T-helper 2 cell treated with Interferon-gamma antibody and Interleukin-4, amounts not matched to agents 5 μg/mL and 100 μg/mL, for 36 hours (primary cell): ENCODE results near the gene ADCY6.

ENCODE experiments used
- DNase-seq: peaks from one replicate; pipeline ENCODE4 v3.0.0; 2021; ENCODE audit warnings: low spot score
- H3K27ac Mint-ChIP-seq: one replicate; pipeline ENCODE4 v1.8.0; 2021; ENCODE audit warnings: mild to moderate bottlenecking, mixed read lengths
- H3K27me3 Mint-ChIP-seq: one replicate; pipeline ENCODE4 v1.8.0; 2021; ENCODE audit warnings: low read depth, mixed read lengths
- H3K36me3 Mint-ChIP-seq: one replicate; pipeline ENCODE4 v1.8.0; 2021; ENCODE audit warnings: low read depth, mixed read lengths
- H3K4me1 Mint-ChIP-seq: one replicate; pipeline ENCODE4 v1.8.0; 2021; ENCODE audit warnings: low read depth, mixed read lengths
- H3K4me3 Mint-ChIP-seq: one replicate; pipeline ENCODE4 v1.8.0; 2022; ENCODE audit warnings: mild to moderate bottlenecking, moderate library complexity, mixed read lengths
- H3K9me3 Mint-ChIP-seq: one replicate; pipeline ENCODE4 v1.8.0; 2021; ENCODE audit warnings: mixed read lengths

The ADCY6 gene

GRCh38 chr12:48788854-48789775, at the start of gene ADCY6:
Gene ADCY6, minus strand, starts transcription at chr12:48789089. Its CDS starts 5,655 bp downstream, at chr12:48783434.
- Mint-ChIP-seq H3K9me3 (no peaks in the 10 kb centered on the region), H3K4me3 (peak within 1 kb of the TSS; percentile 58), H3K27me3 (peaks cover 59% of the 10 kb centered on the region), H3K27ac (no peak within 1 kb of the TSS), H3K4me1 (peaks cover 3% of the 10 kb centered on the region), H3K36me3 (no peaks in the 10 kb centered on the region)
- no peak for DNase-seq

- no peak overlapping the region for H3K27ac Mint-ChIP-seq
- peaks cover 55% of the 10 kb centered on the region for H3K36me3 Mint-ChIP-seq
Measured at GRCh38 chr12:48838048-48838447, 49.2 kb upstream of the ADCY6 start.

GRCh38 chr12:48832321-48833060, 43.6 kb upstream of the ADCY6 start:
- Mint-ChIP-seq H3K36me3 (peaks cover 65% of the 10 kb centered on the region), H3K4me3 (no peak overlapping the region), H3K9me3 (no peaks in the 10 kb centered on the region), H3K27ac (peak overlapping the region; percentile 31), H3K27me3 (no peaks in the 10 kb centered on the region), H3K4me1 (no peaks in the 10 kb centered on the region)
- no peak for DNase-seq

More at GRCh38 chr12:48838048-48838447, 49.2 kb upstream of the ADCY6 start:
- Mint-ChIP-seq H3K4me3 (no peak overlapping the region), H3K27me3 (no peaks in the 10 kb centered on the region), H3K4me1 (no peaks in the 10 kb centered on the region), H3K9me3 (no peaks in the 10 kb centered on the region)
- DNase-seq: no peak

GRCh38 chr12:48831257-48831656, 42.4 kb upstream of the ADCY6 start:
- DNase-seq: no peak
- Mint-ChIP-seq H3K4me3 (no peak overlapping the region), H3K9me3 (no peaks in the 10 kb centered on the region), H3K27me3 (no peaks in the 10 kb centered on the region), H3K27ac (no peak overlapping the region), H3K36me3 (peaks cover 53% of the 10 kb centered on the region), H3K4me1 (no peaks in the 10 kb centered on the region)

GRCh38 chr12:48828841-48829575, 40.1 kb upstream of the ADCY6 start:
- peaks cover 43% of the 10 kb centered on the region for H3K36me3 Mint-ChIP-seq
- no peaks in the 10 kb centered on the region for H3K9me3 Mint-ChIP-seq
- H3K27ac Mint-ChIP-seq: no peak overlapping the region
- H3K4me1 Mint-ChIP-seq: no peaks in the 10 kb centered on the region
- DNase-seq: no peak
- no peaks in the 10 kb centered on the region for H3K27me3 Mint-ChIP-seq
- H3K4me3 Mint-ChIP-seq: no peak overlapping the region

- no peak overlapping the region for H3K4me3 Mint-ChIP-seq
Measured at GRCh38 chr12:48828293-48828692, 39.4 kb upstream of the ADCY6 start.

GRCh38 chr12:48827513-48828096, 38.7 kb upstream of the ADCY6 start:
- Mint-ChIP-seq H3K4me1 (no peaks in the 10 kb centered on the region), H3K36me3 (peaks cover 34% of the 10 kb centered on the region), H3K27ac (no peak overlapping the region)

More at GRCh38 chr12:48828293-48828692, 39.4 kb upstream of the ADCY6 start:
- Mint-ChIP-seq H3K4me1 (no peaks in the 10 kb centered on the region), H3K36me3 (peaks cover 36% of the 10 kb centered on the region), H3K27ac (no peak overlapping the region), H3K9me3 (no peaks in the 10 kb centered on the region), H3K27me3 (no peaks in the 10 kb centered on the region)
- no peak for DNase-seq

GRCh38 chr12:48827026-48827425, 38.1 kb upstream of the ADCY6 start:
- no peaks in the 10 kb centered on the region for H3K9me3 Mint-ChIP-seq
- H3K4me3 Mint-ChIP-seq: no peak overlapping the region
- no peaks in the 10 kb centered on the region for H3K4me1 Mint-ChIP-seq
- H3K27ac Mint-ChIP-seq: no peak overlapping the region
- DNase-seq: no peak
- H3K27me3 Mint-ChIP-seq: no peaks in the 10 kb centered on the region
- H3K36me3 Mint-ChIP-seq: peaks cover 29% of the 10 kb centered on the region

More at GRCh38 chr12:48827513-48828096, 38.7 kb upstream of the ADCY6 start:
- H3K9me3 Mint-ChIP-seq: no peaks in the 10 kb centered on the region
- DNase-seq: no peak
- no peaks in the 10 kb centered on the region for H3K27me3 Mint-ChIP-seq
- no peak overlapping the region for H3K4me3 Mint-ChIP-seq

- Mint-ChIP-seq H3K4me1 (no peaks in the 10 kb centered on the region), H3K4me3 (no peak overlapping the region), H3K9me3 (no peaks in the 10 kb centered on the region), H3K36me3 (peaks cover 25% of the 10 kb centered on the region), H3K27me3 (no peaks in the 10 kb centered on the region), H3K27ac (no peak overlapping the region)
- DNase-seq: no peak
Measured at GRCh38 chr12:48826209-48826855, 37.4 kb upstream of the ADCY6 start.

- no peaks in the 10 kb centered on the region for H3K9me3 Mint-ChIP-seq
- no peak overlapping the region for H3K4me3 Mint-ChIP-seq
- peaks cover 6% of the 10 kb centered on the region for H3K27me3 Mint-ChIP-seq
- H3K36me3 Mint-ChIP-seq: peaks cover 12% of the 10 kb centered on the region
- H3K27ac Mint-ChIP-seq: no peak overlapping the region
- no peak for DNase-seq
- H3K4me1 Mint-ChIP-seq: no peaks in the 10 kb centered on the region
Measured at GRCh38 chr12:48824905-48825304, 36.0 kb upstream of the ADCY6 start.

- Mint-ChIP-seq H3K27me3 (peaks cover 11% of the 10 kb centered on the region), H3K4me1 (no peaks in the 10 kb centered on the region), H3K4me3 (no peak overlapping the region), H3K27ac (no peak overlapping the region), H3K9me3 (no peaks in the 10 kb centered on the region), H3K36me3 (peaks cover 6% of the 10 kb centered on the region)
- no peak for DNase-seq
Measured at GRCh38 chr12:48824112-48824511, 35.2 kb upstream of the ADCY6 start.

- DNase-seq: no peak
- Mint-ChIP-seq H3K27ac (no peak overlapping the region), H3K4me3 (no peak overlapping the region), H3K27me3 (peaks cover 15% of the 10 kb centered on the region), H3K9me3 (no peaks in the 10 kb centered on the region), H3K4me1 (peaks cover 2% of the 10 kb centered on the region), H3K36me3 (no peaks in the 10 kb centered on the region)
Measured at GRCh38 chr12:48823281-48823680, 34.4 kb upstream of the ADCY6 start.

GRCh38 chr12:48822711-48823110, 33.8 kb upstream of the ADCY6 start:
- Mint-ChIP-seq H3K9me3 (no peaks in the 10 kb centered on the region), H3K27me3 (peaks cover 17% of the 10 kb centered on the region), H3K27ac (no peak overlapping the region), H3K36me3 (no peaks in the 10 kb centered on the region), H3K4me1 (peaks cover 2% of the 10 kb centered on the region), H3K4me3 (no peak overlapping the region)
- no peak for DNase-seq
